Right ventricle myocardium superior (tissue), 1 donor: ENCODE results near the gene HYOU1. TPM values are rescaled to one million over a fixed set of nuclear protein-coding genes. Genes with fewer than 3 reads are reported as not detected.
A peak's percentile ranks its signal among the peaks of the same experiment; 100 is the strongest.
"Not testable (repeated sequence)": the region's sequence is repeated elsewhere in the genome, so short reads cannot be mapped to it uniquely, and the experiment has no call there.

ENCODE experiments used
- ATAC-seq: fragments of 200-7000 bp; cut with Tn5 transposase; one replicate; pipeline ENCODE4 v1.9.1; 2020; ENCODE audit warnings: mild to moderate bottlenecking; ENCODE audit not compliant: poor library complexity
- DNase-seq: peaks from one replicate; pipeline ENCODE4 v3.0.0-alpha.2; 2020
- intact Hi-C: fragments of 100-400 bp; cut with DNase I; formaldehyde crosslinking; loops from one replicate; pipeline ENCODE4 v1.11.2; 2022
- total RNA-seq: library from RNA; stranded (reverse); fragmentation: NEBNext Ultra II Directional; extraction: Animal tissue kit (Norgen Biotek cat#: 25700); gene quantifications from one replicate; pipeline ENCODE4 v1.2.1, GENCODE V29; 2021
- donor health status: DM: no; HTN: yes; CAD: no; lungs with severe emphysema.

HYOU1 gene
- total RNA-seq, 1 donor from 2014 or later, result 63.5 TPM

GRCh38 chr11:119049081-119049480 is 7.9 kb downstream of the HYOU1 start:
- intact Hi-C loops, result no loop called here
- DNase-seq (no peak), ATAC-seq (no peak)

- no peak for ATAC-seq
- no peak for DNase-seq
- intact Hi-C loops, result no loop called here
Measured at GRCh38 chr11:119048644-119049043, 8.4 kb downstream of the HYOU1 start.

DNA sequence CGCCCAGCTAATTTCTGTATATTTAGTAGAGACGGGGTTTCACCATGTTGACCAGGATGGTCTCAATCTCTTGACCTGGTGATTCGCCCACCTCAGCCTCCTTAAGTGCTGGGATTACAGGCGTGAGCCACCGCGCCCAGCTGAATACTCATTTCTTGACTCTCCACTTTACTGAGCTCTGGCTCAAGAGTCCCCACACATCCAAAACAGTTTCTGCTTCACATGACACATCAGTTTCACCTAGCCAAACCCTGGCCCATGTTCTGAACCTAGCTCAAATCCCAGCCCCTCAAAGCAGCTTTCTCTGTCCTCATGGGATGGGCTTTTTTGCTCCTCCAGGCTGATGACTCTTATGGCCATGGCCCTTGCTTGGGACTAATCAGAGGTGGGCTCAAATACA is 9.8 kb downstream of the HYOU1 start:
- ATAC-seq (no peak), DNase-seq (no peak)
- intact Hi-C loops, result no loop called here

DNA sequence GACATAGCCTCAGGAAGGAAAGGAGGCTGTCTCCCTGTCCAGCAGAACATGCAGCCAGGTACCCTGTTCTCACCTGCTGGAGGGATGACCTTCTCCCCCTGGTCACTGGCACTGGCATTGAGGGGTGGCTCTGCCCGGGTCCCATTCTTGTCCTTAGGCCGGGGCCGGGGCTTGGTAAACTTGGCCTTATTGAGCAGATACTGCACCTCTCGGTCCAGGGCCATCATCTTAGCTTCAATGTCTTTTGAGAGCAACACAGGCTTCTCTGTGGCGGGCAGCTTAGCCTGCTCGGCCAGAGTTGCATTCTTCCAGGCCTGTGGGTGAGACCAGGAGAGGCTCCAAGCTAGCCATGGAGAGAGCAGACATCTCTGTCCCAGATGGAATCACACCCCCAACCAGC is 10.5 kb downstream of the HYOU1 start:
- intact Hi-C loops, result no loop called here
- ATAC-seq (no peak), DNase-seq (no peak)

- intact Hi-C loops, result no loop called here
- no peak for ATAC-seq
- no peak for DNase-seq
Measured at GRCh38 chr11:119044708-119045107, 12.3 kb downstream of the HYOU1 start.

- intact Hi-C loops, result no loop called here
- DNase-seq (no peak), ATAC-seq (no peak)
Measured at GRCh38 chr11:119042927-119043326, 14.1 kb downstream of the HYOU1 start.

DNA sequence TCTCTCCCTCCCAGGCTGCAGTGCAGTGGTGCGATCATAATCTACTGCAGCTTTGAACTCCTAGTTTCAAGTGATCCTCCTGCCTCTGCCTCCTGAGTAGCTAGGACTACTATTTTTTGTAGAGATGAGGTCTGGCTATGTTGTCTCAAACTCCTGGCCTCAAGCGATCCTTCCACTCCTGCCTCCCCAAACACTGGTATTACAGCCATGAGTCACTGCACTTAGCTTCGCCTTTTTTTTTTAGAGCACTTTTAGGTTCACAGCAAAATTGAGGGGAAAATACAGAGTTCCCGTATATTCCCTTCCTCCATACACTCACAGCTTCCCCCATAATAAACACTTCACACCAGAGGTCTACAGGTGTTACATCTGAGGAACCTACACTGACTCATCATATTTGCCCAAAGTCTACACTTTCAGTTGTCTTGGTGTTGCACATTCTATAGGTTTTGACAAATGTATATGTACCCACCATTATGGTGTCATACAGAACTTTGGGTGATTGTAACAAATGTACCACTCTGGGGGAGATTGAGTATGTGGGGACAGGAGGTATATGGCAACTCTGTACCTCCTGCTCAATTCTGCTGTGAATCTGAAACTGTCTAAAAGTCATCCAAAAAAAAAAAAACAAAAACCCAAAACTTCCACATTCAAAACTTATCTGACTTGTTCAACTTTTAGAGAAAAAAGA is 15.0 kb downstream of the HYOU1 start:
- intact Hi-C loops, result no loop called here
- no peak for ATAC-seq
- DNase-seq, result no peak

GRCh38 chr11:119039471-119039870 is 17.5 kb downstream of the HYOU1 start:
- intact Hi-C loops, ATAC-seq, DNase-seq: not testable (repeated sequence)

DNA sequence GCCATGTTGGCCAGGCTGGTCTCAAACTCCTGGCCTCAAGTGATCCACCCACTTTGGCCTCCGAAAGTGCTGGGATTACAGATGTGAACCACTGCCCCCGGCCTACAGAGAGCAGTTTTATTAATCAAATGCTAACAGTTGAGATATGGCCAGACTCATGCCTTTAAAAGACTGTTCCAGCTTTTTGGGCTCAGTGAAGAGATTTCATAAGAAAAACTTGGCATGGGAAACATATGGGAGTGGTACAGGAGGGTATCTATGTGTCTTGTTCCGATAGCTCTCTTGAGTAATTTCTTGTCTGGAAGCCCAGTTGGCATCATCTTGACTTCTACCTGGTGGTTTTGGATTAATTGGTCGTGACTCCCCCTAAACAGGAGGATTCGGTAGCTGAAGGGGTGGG is 18.1 kb downstream of the HYOU1 start:
- intact Hi-C loops, result no loop called here
- DNase-seq (no peak), ATAC-seq (no peak)

- intact Hi-C loops, result no loop called here
- ATAC-seq (no peak), DNase-seq (no peak)
Measured at GRCh38 chr11:119034813-119035212, 22.2 kb downstream of the HYOU1 start.

GRCh38 chr11:119033421-119033820 is 23.6 kb downstream of the HYOU1 start:
- intact Hi-C loops, ATAC-seq, DNase-seq: not testable (repeated sequence)

GRCh38 chr11:119031912-119032280 is 25.1 kb downstream of the HYOU1 start:
- ATAC-seq (no peak), DNase-seq (no peak)
- intact Hi-C loops, result no loop called here

DNA sequence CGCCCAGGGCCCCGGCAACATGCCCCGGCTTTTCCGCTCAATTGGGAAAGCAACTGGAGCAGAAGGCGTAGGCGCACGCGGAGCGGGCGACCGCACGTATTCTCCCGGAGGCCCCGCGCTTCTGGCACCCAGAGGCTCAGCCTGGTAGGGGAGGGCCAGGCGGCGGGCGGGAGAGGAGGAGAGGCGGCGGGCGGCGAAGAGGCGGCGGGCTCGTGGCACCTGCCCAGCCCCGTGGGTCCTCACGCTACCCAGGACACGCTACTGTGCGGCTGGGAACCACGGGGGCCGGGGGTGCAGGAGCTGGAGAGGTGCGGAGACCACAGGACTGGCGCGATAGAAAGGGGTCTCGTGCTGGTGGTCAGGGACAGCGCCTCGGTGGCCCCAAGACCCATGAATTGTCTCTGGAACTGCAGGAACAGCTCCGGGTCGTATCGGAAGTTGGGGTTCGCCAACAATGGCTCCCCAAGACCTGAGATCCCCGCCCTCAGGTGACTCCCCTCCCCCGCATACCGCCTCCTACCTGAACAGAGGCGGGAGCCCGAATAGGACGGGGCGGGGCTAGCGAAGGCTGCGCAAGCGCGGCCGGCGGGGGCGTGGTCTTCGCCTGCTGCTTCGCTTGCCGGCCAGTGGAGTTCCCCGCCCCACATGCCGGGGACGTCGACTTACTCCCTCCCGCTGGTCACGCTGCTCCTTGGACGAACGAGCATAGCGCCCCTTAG is 26.5 kb downstream of the HYOU1 start, which contains the start of gene SLC37A4:
TSS of gene SLC37A4 (minus strand) at position 549 of the 719 bp plus-strand sequence.
- ATAC-seq, result peak; percentile 98
- intact Hi-C loops, result no loop called here

DNA sequence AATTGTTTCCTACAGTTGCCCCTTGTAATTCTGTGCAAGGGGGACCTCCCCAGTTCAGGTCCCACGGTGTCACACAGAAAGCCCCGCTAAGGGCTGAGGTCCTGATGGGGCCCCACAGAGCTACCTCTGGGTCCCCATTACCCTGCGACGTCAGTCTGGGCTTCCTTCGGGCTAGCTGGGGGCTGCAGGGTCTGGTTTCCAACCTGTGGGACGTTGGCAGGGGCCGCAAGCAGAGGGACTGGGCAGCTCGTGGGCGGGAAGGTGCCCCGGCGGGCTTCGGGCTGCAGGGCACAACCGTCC is 27.0 kb downstream of the HYOU1 start:
- no peak for ATAC-seq
- DNase-seq, result no peak
- intact Hi-C loops, result no loop called here

More for the DNA sequence above, 26.5 kb downstream of the HYOU1 start, which contains the start of gene SLC37A4:
- DNase-seq, result peak; percentile 99

DNA sequence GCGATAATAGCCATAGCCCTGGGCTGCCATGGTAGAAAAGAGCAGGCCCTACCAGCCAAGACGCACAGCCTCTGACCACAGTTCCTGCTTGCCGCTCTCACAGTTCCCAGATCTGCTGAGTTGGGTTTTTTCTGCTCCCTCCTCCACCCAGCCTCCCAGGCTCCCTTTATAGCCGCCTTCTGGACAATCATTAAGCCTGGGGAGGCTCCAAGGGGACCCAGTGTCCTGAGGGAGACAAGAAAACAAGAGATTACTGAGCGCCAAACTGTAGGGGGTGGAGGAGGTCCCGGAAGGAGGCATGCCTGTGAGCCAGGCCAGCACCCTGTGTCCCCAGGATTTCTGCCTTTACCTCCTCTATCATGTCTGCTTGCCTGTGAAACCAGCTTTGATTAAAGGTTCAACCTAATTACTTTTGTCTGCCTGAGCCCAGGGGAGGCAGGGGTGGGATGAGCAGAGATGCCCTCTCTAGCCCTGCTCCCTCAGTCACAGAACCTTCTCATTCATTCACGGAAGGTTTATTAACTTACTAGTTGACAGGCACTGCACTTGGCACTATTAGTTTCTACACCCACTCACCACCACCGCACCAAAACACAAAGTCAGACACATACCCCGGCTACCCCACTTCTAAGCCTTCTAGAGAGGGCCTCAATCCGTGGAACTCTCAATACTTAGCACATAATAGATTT is 27.5 kb downstream of the HYOU1 start:
- DNase-seq (no peak), ATAC-seq (peak; percentile 23)
- intact Hi-C loops, result no loop called here

DNA sequence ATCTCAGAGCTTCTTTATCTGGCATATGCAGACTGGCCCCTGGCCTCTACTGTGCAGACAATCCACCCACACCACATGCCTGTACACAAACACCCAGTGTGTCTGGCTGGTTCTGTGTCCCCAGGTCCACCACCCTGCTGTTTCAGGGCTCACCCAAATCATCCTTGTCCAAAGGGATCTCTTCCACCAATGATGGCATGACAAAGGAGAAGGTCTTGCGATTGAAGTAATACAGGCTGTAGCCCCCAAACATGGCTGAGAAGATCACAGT is 28.0 kb downstream of the HYOU1 start:
- intact Hi-C loops, result no loop called here
- no peak for ATAC-seq
- DNase-seq, result no peak

DNA sequence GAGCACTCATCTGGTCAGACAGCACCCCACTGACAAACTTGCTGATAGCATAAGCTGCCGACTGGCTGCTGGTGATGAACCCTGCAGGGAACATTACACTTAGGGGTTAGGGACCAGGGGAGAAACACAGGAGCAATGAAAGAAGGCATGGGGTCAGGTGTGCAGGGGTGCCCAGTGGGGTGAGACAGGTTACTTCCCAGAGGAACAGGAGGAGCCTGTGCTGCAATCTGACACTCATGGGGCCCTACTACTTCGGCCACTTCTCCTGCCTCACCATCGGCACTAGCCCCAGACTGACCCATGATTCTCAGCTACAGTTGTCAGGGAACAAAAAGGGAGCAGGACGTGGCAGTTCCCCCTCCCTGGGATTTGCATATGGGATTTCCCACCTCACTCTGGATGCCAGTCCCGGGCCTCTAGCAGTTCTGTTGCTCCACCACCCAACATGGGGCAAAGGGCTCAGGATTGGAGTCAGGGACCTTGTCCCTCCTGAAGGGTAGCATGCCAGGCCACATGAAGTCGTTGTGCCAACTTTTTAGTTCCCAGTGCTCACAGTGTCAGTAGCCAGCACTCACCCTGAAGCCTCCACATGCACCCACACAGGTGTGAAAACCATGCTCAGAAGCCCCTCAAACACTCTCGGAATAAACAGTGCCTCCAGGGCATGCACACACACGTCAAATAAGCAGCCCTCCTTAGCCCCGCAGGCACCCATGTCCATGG is 28.5 kb downstream of the HYOU1 start:
- intact Hi-C loops, result no loop called here
- DNase-seq, result no peak
- ATAC-seq, result no peak

- DNase-seq (no peak), ATAC-seq (no peak)
- intact Hi-C loops, result no loop called here
Measured at GRCh38 chr11:119027561-119028345, 29.3 kb downstream of the HYOU1 start.

- intact Hi-C loops, result no loop called here
- no peak for DNase-seq
- ATAC-seq, result no peak
Measured at GRCh38 chr11:119026970-119027369, 30.0 kb downstream of the HYOU1 start.
